ENCODE results near the gene NCBP2.

DNA sequence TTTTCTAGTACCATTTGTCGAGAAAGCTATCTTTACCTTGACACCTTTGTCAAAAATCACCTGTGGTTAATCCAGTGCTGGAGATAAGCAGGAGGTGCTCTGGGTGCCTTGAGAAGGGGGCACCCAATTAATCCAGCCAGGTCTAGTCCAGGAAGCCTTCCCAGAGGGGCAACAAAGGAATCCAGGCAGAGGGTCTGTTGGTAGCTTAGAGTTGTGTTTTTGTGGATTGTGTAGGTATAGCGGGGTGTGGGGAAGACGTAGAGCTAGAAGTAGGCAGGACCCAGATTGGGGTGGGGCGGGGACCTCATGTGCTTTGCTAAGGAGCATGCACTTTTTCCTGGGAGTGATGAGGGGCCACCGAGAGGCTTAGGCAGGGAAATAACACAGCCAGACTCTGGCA lies 32.3 kb upstream of the NCBP2 start:
- no peak for TF ChIP-seq EZH2 (IDR thresholded peaks at IDR 0.05)
- TF ChIP-seq, protein P1, sequence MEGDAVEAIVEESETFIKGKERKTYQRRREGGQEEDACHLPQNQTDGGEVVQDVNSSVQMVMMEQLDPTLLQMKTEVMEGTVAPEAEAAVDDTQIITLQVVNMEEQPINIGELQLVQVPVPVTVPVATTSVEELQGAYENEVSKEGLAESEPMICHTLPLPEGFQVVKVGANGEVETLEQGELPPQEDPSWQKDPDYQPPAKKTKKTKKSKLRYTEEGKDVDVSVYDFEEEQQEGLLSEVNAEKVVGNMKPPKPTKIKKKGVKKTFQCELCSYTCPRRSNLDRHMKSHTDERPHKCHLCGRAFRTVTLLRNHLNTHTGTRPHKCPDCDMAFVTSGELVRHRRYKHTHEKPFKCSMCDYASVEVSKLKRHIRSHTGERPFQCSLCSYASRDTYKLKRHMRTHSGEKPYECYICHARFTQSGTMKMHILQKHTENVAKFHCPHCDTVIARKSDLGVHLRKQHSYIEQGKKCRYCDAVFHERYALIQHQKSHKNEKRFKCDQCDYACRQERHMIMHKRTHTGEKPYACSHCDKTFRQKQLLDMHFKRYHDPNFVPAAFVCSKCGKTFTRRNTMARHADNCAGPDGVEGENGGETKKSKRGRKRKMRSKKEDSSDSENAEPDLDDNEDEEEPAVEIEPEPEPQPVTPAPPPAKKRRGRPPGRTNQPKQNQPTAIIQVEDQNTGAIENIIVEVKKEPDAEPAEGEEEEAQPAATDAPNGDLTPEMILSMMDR (IDR thresholded peaks at IDR 0.05): no peak

All from neural progenitor cell (in vitro differentiated cells).